GM15510 (cell line): Measurements from ENCODE around the gene MAML3.

Experiments
- POLR2A ChIP-seq: IDR thresholded peaks from 3 replicates; pipeline ENCODE4 v1.6.1; 2011; ENCODE audit warnings: borderline replicate concordance; ENCODE audit not compliant: insufficient read length; ENCODE audit errors: extremely low read depth

Gene MAML3

DNA sequence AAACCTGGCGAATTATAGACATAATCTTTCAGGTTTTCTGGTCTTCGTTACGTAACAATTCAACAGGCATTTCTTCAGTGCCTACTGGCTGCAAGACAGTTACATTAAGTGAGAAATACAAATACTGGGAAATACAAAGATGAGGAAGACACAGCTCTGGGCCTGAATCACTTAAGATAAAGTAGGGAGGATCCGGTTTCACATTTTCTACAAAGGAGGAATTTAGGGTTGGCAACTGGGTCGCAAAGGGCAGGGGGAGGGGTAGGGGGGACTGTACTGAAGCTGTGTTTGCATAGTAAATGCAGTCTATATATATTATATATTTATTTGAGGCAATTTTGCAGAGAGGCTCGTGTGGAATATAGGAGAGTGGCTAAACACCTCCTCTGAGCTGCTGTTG is 107.4 kb downstream of the MAML3 start:
- no peak for TF ChIP-seq POLR2A

DNA sequence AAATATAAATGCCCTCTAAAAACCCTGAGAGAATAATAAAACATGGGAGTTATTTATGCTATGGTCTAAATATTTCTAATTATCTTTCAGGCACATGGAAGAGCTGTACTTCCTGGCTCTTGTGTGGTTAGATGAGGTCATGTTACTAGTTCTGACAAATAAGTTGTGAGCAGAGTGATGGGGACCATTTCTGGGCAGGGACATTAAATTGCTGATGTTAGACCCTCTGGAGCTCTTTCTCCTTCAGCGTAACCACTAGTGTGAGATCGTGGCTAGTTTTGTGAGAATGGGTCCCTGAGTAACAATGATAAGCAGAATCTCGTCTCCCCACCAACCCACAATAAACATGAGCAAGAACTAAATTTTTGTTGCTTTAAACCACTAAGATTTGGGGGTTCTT is 108.0 kb downstream of the MAML3 start:
- TF ChIP-seq POLR2A, result no peak

DNA sequence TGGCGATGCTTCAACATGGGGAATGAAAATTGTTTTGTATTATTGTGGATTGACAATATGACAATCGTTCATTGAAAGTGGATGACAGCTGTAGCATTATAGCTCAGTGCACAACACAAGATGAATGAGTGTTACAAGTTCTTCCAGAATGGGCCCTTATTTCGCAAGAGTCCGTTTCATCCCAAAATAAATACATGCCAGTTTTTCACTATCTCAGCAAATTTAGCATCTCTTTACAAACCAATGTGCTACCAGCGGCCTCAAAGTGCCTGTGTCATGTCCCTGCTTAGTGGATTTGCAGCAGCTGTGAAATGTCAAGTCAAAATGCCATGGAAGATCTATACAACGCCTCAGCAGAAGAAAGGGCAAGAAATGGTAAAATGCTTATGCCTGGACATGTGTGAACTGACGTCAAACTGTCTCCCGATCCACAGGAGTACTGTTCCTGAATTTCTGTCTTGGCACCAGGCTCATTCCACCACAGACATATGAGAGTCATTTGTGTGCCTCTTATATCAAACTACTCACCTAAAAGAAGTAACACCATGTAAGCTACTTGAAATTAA is 109.6 kb downstream of the MAML3 start:
- TF ChIP-seq POLR2A, result no peak

DNA sequence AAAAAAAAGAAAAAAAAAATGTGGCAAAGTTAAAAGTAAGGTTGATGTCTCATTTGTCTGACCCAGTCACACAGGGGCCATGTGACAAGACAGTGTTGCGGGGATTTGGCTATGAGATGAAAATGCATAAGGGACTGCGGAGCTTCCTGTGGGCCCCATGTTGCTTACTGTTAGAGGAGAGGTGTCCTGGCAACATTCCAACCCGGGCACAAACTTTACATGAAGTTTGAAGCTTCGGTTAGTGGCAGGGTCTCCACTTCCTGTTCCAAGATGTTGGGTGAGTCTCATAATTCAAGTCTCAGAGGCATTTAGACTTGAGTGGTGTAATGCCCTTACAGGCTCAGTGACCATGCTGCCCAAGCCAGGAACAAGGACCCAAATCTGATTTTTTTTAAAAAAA is 111.3 kb downstream of the MAML3 start:
- no peak for TF ChIP-seq POLR2A

DNA sequence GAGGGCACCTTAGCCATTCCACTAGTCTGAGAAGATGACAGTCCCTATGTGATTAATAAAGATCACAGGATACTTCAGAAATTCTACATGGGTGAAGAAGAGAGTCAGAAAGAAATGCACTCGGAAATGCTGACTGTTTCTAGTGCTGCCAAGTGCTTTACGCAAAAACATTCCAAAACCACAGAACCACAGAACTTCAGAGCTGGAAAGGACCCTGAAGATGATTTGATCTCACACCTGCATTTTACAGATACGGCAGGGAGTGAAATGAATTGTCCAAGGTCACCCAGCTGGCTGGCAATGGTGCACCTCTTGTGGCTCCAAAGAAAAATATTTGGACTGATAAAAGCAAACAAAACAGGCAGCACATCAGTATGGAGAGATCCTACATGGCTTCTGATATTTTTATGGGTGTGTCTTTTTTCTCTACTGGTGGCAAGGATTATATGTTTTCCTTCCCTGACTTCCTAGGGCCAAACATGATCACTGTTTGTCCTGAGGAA is 115.9 kb downstream of the MAML3 start:
- no peak for TF ChIP-seq POLR2A

DNA sequence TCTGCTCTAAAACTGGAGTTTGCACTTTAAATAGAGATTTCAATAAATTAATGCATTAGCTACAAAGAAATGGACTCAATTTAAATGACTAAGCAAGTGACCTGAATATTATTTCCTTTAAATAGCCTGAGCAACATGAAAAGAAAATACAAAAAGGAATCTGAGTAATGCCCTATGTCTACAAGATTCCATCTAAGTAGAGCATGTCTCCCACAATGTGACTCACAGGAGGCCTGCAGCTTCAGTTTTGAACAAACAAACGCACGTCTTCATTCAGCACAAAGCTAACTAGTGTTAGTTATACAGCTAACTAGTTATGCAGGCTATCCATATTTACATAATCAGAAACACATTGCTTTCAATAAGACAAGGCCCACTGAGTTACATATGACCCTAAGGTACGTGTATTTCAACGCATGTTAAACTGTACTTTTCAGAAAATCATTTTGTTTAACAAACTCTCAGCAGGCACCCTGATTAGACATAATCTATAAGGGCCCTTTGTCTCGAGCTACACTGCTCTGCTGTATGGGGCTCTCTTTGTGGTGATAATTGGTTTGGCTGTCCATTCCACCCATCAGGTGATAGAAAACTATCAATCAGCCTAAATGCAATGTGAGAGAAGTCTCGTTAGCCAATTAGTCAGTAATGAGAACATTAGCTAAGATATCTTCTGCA is 116.5 kb downstream of the MAML3 start:
- TF ChIP-seq POLR2A, result no peak

DNA sequence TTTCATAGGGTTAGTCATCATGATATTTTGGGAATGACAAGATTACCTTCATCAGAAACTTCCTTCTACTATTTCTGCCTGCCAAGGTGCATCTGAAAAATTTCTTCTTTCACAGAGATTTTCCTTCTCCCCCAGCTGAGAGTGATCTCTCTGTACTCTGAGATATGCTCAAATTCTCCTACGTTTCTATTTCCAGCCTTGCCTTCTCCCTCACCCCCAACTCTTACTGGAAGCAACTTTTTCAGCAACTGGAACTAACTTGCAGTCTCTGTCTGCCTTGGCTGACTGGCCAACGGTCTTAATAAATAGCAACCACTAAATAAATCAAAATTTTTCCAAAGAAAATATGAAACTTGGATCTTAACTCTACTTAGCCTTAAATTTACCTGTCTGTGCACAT is 122.3 kb downstream of the MAML3 start:
- TF ChIP-seq POLR2A, result no peak

DNA sequence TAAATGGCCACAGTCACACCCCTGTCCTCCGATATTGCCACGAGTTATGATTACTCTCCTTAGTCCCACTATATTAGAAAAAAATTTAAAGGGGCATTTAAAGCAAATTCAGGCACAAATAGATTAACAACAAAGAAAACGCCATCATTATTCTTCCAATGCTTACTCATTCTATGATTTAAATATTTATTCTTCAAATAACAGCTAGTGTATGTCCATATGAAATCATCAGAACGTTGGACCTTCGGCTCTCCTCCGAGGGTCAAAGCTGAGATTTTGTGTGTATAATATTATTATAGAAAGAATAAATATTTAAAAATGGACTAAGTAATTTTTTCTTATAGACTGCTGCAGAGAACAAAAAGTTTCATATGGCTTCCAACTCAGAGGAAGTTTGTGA is 122.9 kb downstream of the MAML3 start:
- no peak for TF ChIP-seq POLR2A

DNA sequence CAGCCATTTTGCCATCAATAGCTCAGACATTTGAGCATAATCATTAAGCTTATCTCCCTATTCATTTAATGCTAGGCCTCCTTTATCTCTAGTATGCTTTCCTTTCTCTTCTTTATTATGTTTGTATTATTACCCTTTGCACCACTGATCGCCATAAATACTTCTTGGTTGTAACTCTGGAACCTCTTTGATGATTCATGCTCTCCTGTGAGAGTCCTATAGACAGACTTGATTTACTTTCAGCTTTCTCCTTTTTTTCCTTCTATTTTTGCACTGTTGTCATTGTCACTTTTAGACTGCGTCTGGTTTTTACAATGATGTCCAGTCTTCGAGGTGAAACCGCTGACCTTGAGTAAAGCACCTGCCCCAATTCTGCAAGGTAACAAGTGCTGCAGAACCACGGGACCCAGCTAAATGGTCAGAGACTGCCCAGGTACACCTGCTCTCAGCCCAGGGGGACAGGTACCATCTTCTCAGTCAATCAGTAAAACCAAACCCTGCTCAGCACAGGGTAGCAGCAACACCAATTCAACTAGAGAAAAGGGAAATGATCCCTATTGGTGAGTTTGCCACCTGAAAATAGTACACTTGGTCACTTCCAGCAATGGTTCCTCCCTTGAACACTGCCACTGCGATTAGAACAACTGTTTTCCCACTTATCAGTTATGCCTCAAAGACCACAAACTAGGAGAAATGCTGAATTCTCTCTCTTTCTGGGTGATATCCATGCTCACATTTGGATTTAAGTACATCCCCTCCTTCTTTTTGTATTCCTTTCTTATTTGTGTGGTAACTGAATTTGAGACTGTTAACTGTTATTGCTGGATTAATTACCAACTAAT is 125.1 kb downstream of the MAML3 start:
- no peak for TF ChIP-seq POLR2A

DNA sequence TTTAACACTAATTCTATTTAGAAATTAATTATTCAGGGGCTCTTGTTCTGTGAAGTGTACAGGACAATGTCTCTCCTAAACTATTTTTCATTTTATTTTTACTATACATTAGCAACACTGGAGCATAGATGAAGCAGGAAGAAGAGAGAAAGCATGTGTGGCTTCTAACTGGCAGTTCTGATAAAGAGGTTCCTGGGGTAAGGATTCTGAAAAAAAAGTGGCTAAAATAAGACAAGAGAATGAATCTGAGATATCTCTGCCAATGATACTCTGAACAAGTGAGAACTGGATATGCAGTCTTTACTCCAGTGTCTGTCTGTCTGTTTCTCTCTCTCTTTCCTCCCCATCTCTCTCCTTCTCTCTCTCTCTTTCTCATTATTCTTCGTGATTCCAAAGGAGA is 125.9 kb downstream of the MAML3 start:
- TF ChIP-seq POLR2A, result no peak

DNA sequence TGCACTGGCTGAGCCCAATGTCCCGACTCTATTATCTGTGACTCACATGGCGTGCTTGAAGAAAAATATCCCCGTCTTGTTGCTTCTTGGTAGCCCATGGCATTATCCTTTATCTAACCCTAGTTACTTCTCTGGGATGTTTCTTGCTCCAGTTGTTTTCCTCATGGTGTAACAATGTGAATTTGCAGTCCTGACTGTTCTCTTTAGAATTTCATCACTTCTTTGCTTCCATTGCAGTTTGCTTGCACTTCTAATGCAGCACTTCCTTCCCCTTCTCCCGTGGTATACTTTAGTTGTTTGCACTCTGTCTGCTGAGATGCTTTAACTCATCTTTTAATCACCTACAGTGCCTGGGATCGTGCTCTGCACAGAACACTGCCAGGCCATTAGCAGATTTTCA is 126.9 kb downstream of the MAML3 start:
- TF ChIP-seq POLR2A, result no peak

DNA sequence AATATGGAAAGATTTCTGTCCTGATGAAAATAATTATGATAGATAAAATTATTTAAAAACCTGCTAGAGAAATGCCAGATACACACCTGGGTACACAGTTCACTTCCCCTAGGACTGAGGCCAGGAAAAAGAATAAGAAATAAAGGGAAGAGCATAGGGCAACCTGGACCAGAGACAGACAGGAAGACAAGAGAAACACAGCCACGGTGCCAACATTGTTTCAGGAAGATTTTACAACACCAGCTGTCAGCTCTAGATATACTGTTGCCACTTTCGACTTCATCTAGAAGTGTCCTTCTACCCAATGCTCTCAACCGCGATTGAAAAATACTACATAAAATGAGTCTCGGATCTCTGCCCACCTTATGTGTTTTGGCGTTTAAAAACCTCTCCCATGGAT is 128.5 kb downstream of the MAML3 start:
- TF ChIP-seq POLR2A, result no peak

DNA sequence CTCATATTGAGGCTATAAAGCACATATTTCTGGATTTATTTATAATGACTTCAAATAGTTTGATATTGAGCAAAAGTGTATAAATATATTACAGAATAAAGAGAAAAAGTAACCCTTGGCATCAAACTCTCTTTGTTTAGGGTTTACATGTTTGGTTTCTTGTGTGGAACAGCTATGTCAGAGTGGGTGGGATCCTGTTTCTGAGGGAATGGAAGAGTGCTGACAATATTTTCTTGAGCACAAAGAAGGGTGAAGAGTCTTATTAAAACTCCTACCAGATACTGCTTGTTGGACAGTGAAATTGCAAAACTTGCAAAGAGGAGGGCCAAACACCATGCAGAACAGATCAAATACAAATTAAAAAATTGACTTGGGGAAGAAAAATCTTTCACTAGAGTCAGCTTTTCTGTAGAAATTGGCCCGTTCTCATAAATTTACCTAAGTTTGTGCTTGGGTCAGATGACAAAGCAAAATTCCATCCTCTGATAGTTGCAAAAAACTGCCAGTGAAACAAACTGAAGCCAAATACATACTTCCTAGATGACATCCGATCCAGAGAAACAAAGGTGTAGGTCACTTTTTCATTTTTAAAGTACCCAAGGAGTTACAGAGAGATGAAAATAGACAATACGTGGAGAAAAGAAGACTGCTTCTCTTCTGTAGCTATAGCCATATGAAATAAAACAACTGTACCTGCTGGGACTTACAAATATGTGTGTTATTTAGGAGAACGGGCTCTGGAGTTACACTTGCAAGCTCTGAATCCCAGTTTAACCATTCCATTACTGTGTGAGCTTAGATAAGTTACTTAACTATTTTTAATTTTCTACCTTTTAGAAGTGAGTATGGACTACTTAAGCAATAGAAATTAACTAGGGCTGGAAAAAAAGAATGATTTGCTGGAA is 133.3 kb downstream of the MAML3 start:
- TF ChIP-seq POLR2A, result no peak

DNA sequence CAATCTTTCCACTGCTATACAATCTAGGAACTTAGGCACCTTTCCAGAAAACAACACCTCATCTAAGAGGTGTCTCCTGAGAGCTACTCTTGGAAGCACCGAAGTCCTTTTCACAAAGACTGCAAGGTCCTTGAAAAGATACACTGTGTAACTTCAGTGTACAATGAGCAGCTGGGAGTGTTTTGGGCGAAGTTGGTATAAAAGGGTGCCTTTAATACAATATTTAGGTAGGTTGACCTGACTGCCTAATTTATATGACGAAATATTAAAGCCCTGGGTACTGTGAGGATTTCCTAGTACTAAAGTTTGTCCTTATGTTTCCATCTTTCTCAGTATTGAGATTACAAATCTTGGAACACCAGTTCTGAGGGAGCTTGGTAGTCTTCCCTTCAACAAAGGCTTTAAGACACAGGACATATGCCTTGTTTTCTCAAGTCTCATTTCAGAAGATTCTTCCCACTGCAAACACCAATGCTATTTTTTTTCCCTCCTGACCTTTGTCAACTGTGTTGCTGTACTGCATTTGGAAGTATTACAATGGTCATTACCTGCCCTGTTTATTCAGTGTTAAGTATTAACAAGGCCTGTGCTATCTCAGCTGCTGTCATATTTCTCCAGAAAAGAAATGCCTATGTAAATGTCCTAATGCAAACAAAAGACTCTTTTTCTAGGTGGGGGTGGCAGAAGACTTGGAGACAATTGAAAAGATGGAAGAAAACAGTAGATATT is 134.2 kb downstream of the MAML3 start:
- no peak for TF ChIP-seq POLR2A
